Astrocyte of the hippocampus (primary cell): ENCODE data around the gene BCAR1.
"Not testable (repeated sequence)": the region's sequence is repeated elsewhere in the genome, so short reads cannot be mapped to it uniquely, and the experiment has no call there.

Experiments used
- DNase-seq: peaks from one replicate; pipeline ENCODE4 v3.0.0; 2011; ENCODE audit warnings: low read depth, low spot score

Gene BCAR1

GRCh38 chr16:75251280-75252048 is at the start of gene BCAR1:
BCAR1 (minus strand) TSS chr16:75251624; CDS start chr16:75251482, 142 bp downstream.
- DNase-seq, result peak; percentile 97

- no peak for DNase-seq
Measured at GRCh38 chr16:75298267-75298666, 46.8 kb upstream of the BCAR1 start.

GRCh38 chr16:75296606-75297005 is 45.2 kb upstream of the BCAR1 start:
- DNase-seq, result peak; percentile 69

GRCh38 chr16:75294773-75295459 is 43.5 kb upstream of the BCAR1 start:
- DNase-seq, result no peak

GRCh38 chr16:75293772-75294171 is 42.3 kb upstream of the BCAR1 start:
- DNase-seq, result no peak

- no peak for DNase-seq
Measured at GRCh38 chr16:75293173-75293572, 41.7 kb upstream of the BCAR1 start.

- DNase-seq, result no peak
Measured at GRCh38 chr16:75292691-75293090, 41.3 kb upstream of the BCAR1 start.

GRCh38 chr16:75289189-75289588 is 37.8 kb upstream of the BCAR1 start:
- DNase-seq, result no peak

- no peak for DNase-seq
Measured at GRCh38 chr16:75288596-75289120, 37.2 kb upstream of the BCAR1 start.

GRCh38 chr16:75288181-75288580 is 36.8 kb upstream of the BCAR1 start:
- DNase-seq, result no peak

GRCh38 chr16:75287708-75288107 is 36.3 kb upstream of the BCAR1 start:
- DNase-seq, result no peak

- DNase-seq, result no peak
Measured at GRCh38 chr16:75286389-75286788, 35.0 kb upstream of the BCAR1 start.

- DNase-seq, result peak; percentile 53
Measured at GRCh38 chr16:75282466-75283281, 31.2 kb upstream of the BCAR1 start.

- no peak for DNase-seq
Measured at GRCh38 chr16:75281826-75282225, 30.4 kb upstream of the BCAR1 start.

GRCh38 chr16:75281009-75281408 is 29.6 kb upstream of the BCAR1 start:
- DNase-seq, result not testable (repeated sequence)

- no peak for DNase-seq
Measured at GRCh38 chr16:75280331-75280804, 28.9 kb upstream of the BCAR1 start.

- DNase-seq, result peak; percentile 50
Measured at GRCh38 chr16:75279305-75279704, 27.9 kb upstream of the BCAR1 start.

GRCh38 chr16:75273054-75273925 is 21.9 kb upstream of the BCAR1 start:
- peak; percentile 49 for DNase-seq

- DNase-seq, result not testable (repeated sequence)
Measured at GRCh38 chr16:75272629-75273028, 21.2 kb upstream of the BCAR1 start.

GRCh38 chr16:75272097-75272551 is 20.7 kb upstream of the BCAR1 start:
- peak; percentile 53 for DNase-seq
